Heart right ventricle (tissue), 16 donors: ENCODE results near the gene SCAMP1. TPM values are rescaled to one million over a fixed set of nuclear protein-coding genes. Genes with fewer than 3 reads are reported as not detected.

Experiments used
- ATAC-seq, 8 donors: fragments of 200-7000 bp; cut with Tn5 transposase; one replicate each; pipeline ENCODE4 v1.9.1; 2020; ENCODE audit warnings: mild to moderate bottlenecking in 8 of 8, moderate library complexity in 8 of 8, moderate number of reproducible peaks in 1 of 8
- DNase-seq, 2 donors: peaks; one replicate each; pipeline ENCODE4 v3.0.0-alpha.2; 2020
- H3K27ac ChIP-seq, 10 donors: fragments of 200-600 bp; sonication (generic) in 2 of 10; one replicate each; pipeline versions ENCODE4 v1.5.0 to v1.8.0; 2020 to 2022; ENCODE audit warnings: mild to moderate bottlenecking in 3 of 10
- H3K27me3 ChIP-seq, 7 donors: fragments of 200-600 bp; one replicate each; pipeline ENCODE4 v1.8.0; 2021 to 2022; ENCODE audit warnings: mild to moderate bottlenecking in 2 of 7
- H3K36me3 ChIP-seq, 9 donors: fragments of 200-600 bp; sonication (generic) in 1 of 9; one replicate each; pipeline versions ENCODE4 v1.5.0 to v1.8.0; 2020 to 2022; ENCODE audit warnings: mild to moderate bottlenecking in 2 of 9
- H3K4me1 ChIP-seq, 9 donors: fragments of 200-600 bp; sonication (generic) in 1 of 9; one replicate each; pipeline versions ENCODE4 v1.5.0 to v1.8.0; 2020 to 2022; ENCODE audit warnings: mild to moderate bottlenecking in 4 of 9
- H3K4me3 ChIP-seq, 10 donors: fragments of 200-600 bp; sonication (generic) in 2 of 10; one replicate each; pipeline versions ENCODE4 v1.5.0 to v1.8.0; 2020 to 2022; ENCODE audit warnings: mild to moderate bottlenecking in 7 of 10, moderate library complexity in 2 of 10
- H3K9me3 ChIP-seq, 11 donors: fragments of 200-600 bp in 10 of 11; sonication (generic) in 2 of 11; one replicate each; pipeline versions ENCODE4 v1.5.0 to v1.8.0; 2013 to 2022; ENCODE audit warnings: mild to moderate bottlenecking in 2 of 11, control low read depth in 1 of 11, moderate library complexity in 1 of 11
- CTCF ChIP-seq, 9 donors: fragments of 200-600 bp; sonication (generic) in 2 of 9; IDR thresholded peaks; one replicate each; pipeline versions ENCODE4 v1.5.0 to v1.8.0; 2021 to 2022; ENCODE audit warnings: antibody characterized with exemption in 9 of 9, mild to moderate bottlenecking in 5 of 9, moderate library complexity in 1 of 9
- WGBS, 2 donors: extraction: QIAGEN DNeasy Blood & Tissue Kit; methylation state at CpG; one replicate each; pipeline ENCODE4 v1.1.7; 2013; ENCODE audit warnings: inconsistent platforms in 1 of 2; 5-methylcytosine and 5-hydroxymethylcytosine counted together
- intact Hi-C, 10 donors: fragments of 100-400 bp; cut with DNase I; formaldehyde crosslinking; loops; one replicate each; pipeline versions ENCODE4 v1.11.1 to v1.14.2; 2022
- polyA plus RNA-seq, 2 donors: library from polyadenylated mRNA; stranded (reverse); fragments of 200-250 nt; gene quantifications; one replicate each; pipeline ENCODE4 v1.2.3, GENCODE V29; 2013
- total RNA-seq, 10 donors: library from RNA; stranded (reverse); fragmentation: NEBNext Ultra II Directional in 3 of 10; extraction: Animal tissue kit (Norgen Biotek cat#: 25700) in 3 of 10; gene quantifications; one replicate each; pipeline versions ENCODE4 v1.2.1 to v1.2.4, GENCODE V29; 2021 to 2023
- donor health status: Arrhythmogenic right ventricular cardiomyopathy.
- donor health status: ischemic (EF 13 %, LVEDD 7.1; RV severe dilation, severe dysfunction).
- donor health status: healthy with polysubstance abuse.
- donor health status: DM: no; HTN: yes; CAD: no.
- donor health status: DM: no; HTN: no; CAD: no.
- donor health status: ischemic (EF 25% LVEDD 6.9; RV normal size, moderate dysfunction).
- donor health status: ischemic (EF 25% LVEDD 5.7; RV mildly dilated, moderate dysfunction).
- donor health status: healthy.
- donor health status: DM: yes; HTN: yes; CAD: no.
- donor health status: Ischemic cardiomyopathy.
- donor health status: ischemic (EF 35%, LVEDD 5.7; RV mildly dilated, moderate dysfunction).
- donor health status: nonischemic (EF 11% LVEDD 7.7; RV severe dilation, severe dysfunction).
- donor health status: DM: yes; HTN: yes; CAD: no.
- donor health status: PGD.
- donor health status: ischemic (EF 29% LVEDD 5.4; RV normal size, mild dysfunction).
- donor health status: nonischemic (EF 23%, LVEDD 6.1; RV moderate dilation, normal function).

Gene SCAMP1
- total and polyA plus RNA-seq, 12 donors, result 7.9 to 40.4 (median 33.1) TPM

DNA sequence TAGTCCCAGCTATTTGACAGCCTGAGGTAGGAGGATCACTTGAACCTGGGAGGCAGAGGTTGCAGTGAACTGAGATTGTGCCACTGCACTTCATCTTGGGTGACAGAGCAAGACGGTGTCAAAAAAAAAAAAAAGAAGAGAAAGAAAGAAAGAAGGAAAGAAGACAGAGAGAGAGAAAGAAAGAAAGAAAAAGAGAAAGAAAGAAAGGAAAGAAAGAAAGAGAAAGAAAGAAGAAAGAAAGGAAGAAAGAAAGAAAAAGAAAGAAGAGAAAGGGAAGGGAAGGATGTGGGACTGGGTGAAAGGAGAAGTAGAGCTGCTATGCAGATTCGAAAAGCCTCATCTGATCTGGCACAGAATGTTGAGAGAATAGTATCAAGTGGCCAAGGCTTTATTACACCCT, 23.7 kb upstream of the SCAMP1 start:
- Histone ChIP-seq H3K27ac (no peak overlapping the region), H3K4me3 (no peak overlapping the region), H3K36me3 (no peaks in the 10 kb centered on the region), H3K9me3 (peaks cover 0 to 16% (median 4%) of the 10 kb centered on the region in 11 donors), H3K4me1 (peaks cover 0 to 13% (median 0%) of the 10 kb centered on the region in 9 donors), H3K27me3 (no peaks in the 10 kb centered on the region)
- ATAC-seq, result no peak
- DNase-seq, result no peak
- no peak for TF ChIP-seq CTCF (IDR thresholded peaks at IDR 0.05)
- intact Hi-C loops, result no loop called here
- WGBS, 2 donors, result 95 to 96% methylated on average over 2 of the region's 2 CpGs

GRCh38 chr5:78339617-78340436, 20.6 kb upstream of the SCAMP1 start:
- intact Hi-C loops, result no loop called here
- no peak for DNase-seq

GRCh38 chr5:78341440-78341839, 19.0 kb upstream of the SCAMP1 start:
- ATAC-seq, result no peak
- Histone ChIP-seq H3K27me3 (no peaks in the 10 kb centered on the region), H3K4me1 (peaks cover 0 to 15% (median 7%) of the 10 kb centered on the region in 9 donors), H3K9me3 (peaks cover 0 to 16% (median 4%) of the 10 kb centered on the region in 11 donors), H3K36me3 (no peaks in the 10 kb centered on the region), H3K4me3 (no peak overlapping the region), H3K27ac (no peak overlapping the region)
- intact Hi-C loops, result no loop called here
- no peak for TF ChIP-seq CTCF (IDR thresholded peaks at IDR 0.05)
- no peak for DNase-seq
- 58 to 64% methylated on average over 3 of the region's 3 CpGs for WGBS, 2 donors

More at GRCh38 chr5:78339617-78340436, 20.6 kb upstream of the SCAMP1 start:
- no peak for TF ChIP-seq CTCF (IDR thresholded peaks at IDR 0.05)
- no peaks in the 10 kb centered on the region for H3K27me3 ChIP-seq
- 73 to 82% methylated on average over 5 of the region's 5 CpGs for WGBS, 2 donors
- peak in 3 of 8 donors; percentile 35 to 61 (median 49) for ATAC-seq
- H3K36me3 ChIP-seq, result no peaks in the 10 kb centered on the region
- no peak overlapping the region for H3K4me3 ChIP-seq
- H3K4me1 ChIP-seq, result peaks cover 0 to 13% (median 0%) of the 10 kb centered on the region in 9 donors
- H3K27ac ChIP-seq, result peak overlapping the region in 3 of 10 donors; percentile 9 to 56 (median 43)
- peaks cover 0 to 16% (median 4%) of the 10 kb centered on the region in 11 donors for H3K9me3 ChIP-seq

DNA sequence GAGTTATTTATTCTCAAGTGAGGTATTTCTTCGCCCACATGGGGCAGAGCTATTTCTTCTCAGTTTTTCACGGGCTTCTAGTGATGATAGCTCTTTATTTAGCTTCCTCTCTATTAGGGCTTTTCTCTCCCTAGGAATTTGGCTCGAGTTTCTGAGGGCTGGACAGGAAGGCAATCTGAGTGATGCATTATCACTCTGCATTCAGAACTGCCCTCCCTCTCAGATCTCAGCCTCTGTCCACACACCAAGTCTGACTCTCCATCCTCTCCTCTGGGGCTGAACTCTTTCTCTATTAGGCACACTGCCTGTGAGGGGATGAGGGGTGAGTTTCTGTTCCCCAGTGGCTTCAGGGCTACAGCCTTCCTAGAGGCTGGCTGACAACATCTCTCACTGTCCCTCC, 14.9 kb upstream of the SCAMP1 start:
- DNase-seq (peak in 1 of 2 donors; percentile 10), ATAC-seq (peak; percentile 34 to 91 (median 78))
- no peaks in the 10 kb centered on the region for H3K36me3 ChIP-seq
- 10 to 12% methylated on average over 3 of the region's 3 CpGs for WGBS, 2 donors
- H3K4me1 ChIP-seq, result peaks cover 0 to 11% (median 6%) of the 10 kb centered on the region in 9 donors
- H3K4me3 ChIP-seq, result no peak overlapping the region
- no peaks in the 10 kb centered on the region for H3K27me3 ChIP-seq
- no peaks in the 10 kb centered on the region for H3K9me3 ChIP-seq
- no peak for TF ChIP-seq CTCF (IDR thresholded peaks at IDR 0.05)
- intact Hi-C loops, result no loop called here
- peak overlapping the region in 1 of 10 donors; percentile 41 for H3K27ac ChIP-seq
